Liver (tissue), 9 donors: ENCODE measurements around the gene EPX. TPM values are rescaled to one million over a fixed set of nuclear protein-coding genes. Genes with fewer than 3 reads are reported as not detected.

Source experiments
- DNase-seq: peaks from one replicate; pipeline ENCODE4 v3.0.0-alpha.2; 2017; ENCODE audit warnings: low spot score
- H3K27ac ChIP-seq, 2 donors: one replicate each; pipeline ENCODE4 v1.7.0; 2013; ENCODE audit warnings: inconsistent platforms in 2 of 2, low read length in 2 of 2, control low read depth in 1 of 2, low read depth in 1 of 2, mild to moderate bottlenecking in 1 of 2
- H3K27me3 ChIP-seq, 4 donors: one replicate each; pipeline versions ENCODE4 v1.6.1 to v1.7.0; 2013; ENCODE audit warnings: low read length in 3 of 4, inconsistent platforms in 1 of 4, mild to moderate bottlenecking in 1 of 4, moderate library complexity in 1 of 4; ENCODE audit not compliant: control insufficient read depth in 4 of 4, insufficient read depth in 4 of 4
- H3K36me3 ChIP-seq, 4 donors: one replicate each; pipeline versions ENCODE4 v1.6.1 to v1.7.0; 2013; ENCODE audit warnings: low read length in 3 of 4, mild to moderate bottlenecking in 3 of 4, low read depth in 1 of 4, moderate library complexity in 1 of 4; ENCODE audit not compliant: control insufficient read depth in 4 of 4, insufficient read depth in 3 of 4
- H3K4me1 ChIP-seq, 4 donors: one replicate each; pipeline versions ENCODE4 v1.6.1 to v1.7.0; 2013; ENCODE audit warnings: low read length in 3 of 4, mild to moderate bottlenecking in 3 of 4, moderate library complexity in 1 of 4; ENCODE audit not compliant: control insufficient read depth in 4 of 4, insufficient read depth in 4 of 4
- H3K4me3 ChIP-seq, 3 donors: one replicate each; pipeline versions ENCODE4 v1.6.1 to v1.7.0; 2013; ENCODE audit warnings: low read length in 3 of 3, control low read depth in 1 of 3, low read depth in 1 of 3, mild to moderate bottlenecking in 1 of 3
- H3K9ac ChIP-seq, 2 donors: one replicate each; pipeline ENCODE4 v1.7.0; 2013; ENCODE audit warnings: low read length in 2 of 2, mild to moderate bottlenecking in 2 of 2, moderate library complexity in 2 of 2, control low read depth in 1 of 2, low read depth in 1 of 2
- H3K9me3 ChIP-seq, 4 donors: one replicate each; pipeline versions ENCODE4 v1.6.1 to v1.7.0; 2013; ENCODE audit warnings: low read length in 3 of 4; ENCODE audit not compliant: control insufficient read depth in 4 of 4
- CTCF ChIP-seq: fragments of 150-350 bp; IDR thresholded peaks from 2 replicates; pipeline ENCODE4 v1.5.1; 2017; ENCODE audit warnings: improper control_type of control experiment, low read depth, low read length; ENCODE audit not compliant: missing input control
- FOXA2 ChIP-seq: IDR thresholded peaks from 2 replicates; pipeline ENCODE4 v1.6.1; 2016; ENCODE audit warnings: antibody characterized with exemption
- GABPA ChIP-seq, 2 donors: IDR thresholded peaks in 1 of 2; conservative IDR thresholded peaks in 1 of 2; 2 replicates each; pipeline ENCODE4 v1.6.1; 2016; ENCODE audit warnings: antibody characterized with exemption in 2 of 2, mild to moderate bottlenecking in 1 of 2, moderate library complexity in 1 of 2
- HNF4A ChIP-seq, 2 donors: conservative IDR thresholded peaks; 2 replicates each; pipeline ENCODE4 v1.6.1; 2016; ENCODE audit warnings: antibody characterized with exemption in 2 of 2, mild to moderate bottlenecking in 2 of 2
- HNF4G ChIP-seq: IDR thresholded peaks from 2 replicates; pipeline ENCODE4 v1.6.1; 2016; ENCODE audit warnings: antibody characterized with exemption
- NR2F2 ChIP-seq: IDR thresholded peaks from 2 replicates; pipeline ENCODE4 v1.6.1; 2016; ENCODE audit warnings: antibody characterized with exemption
- RAD21 ChIP-seq, 2 donors: IDR thresholded peaks; 2 replicates each; pipeline ENCODE4 v1.6.1; 2016; ENCODE audit warnings: antibody characterized with exemption in 2 of 2, mild to moderate bottlenecking in 2 of 2
- REST ChIP-seq: IDR thresholded peaks from 2 replicates; pipeline ENCODE4 v1.6.1; 2016; ENCODE audit warnings: antibody characterized with exemption, mild to moderate bottlenecking
- RXRA ChIP-seq, 2 donors: IDR thresholded peaks; 2 replicates each; pipeline ENCODE4 v1.6.1; 2017 to 2018; ENCODE audit warnings: antibody characterized with exemption in 2 of 2, mild to moderate bottlenecking in 1 of 2
- SP1 ChIP-seq: IDR thresholded peaks from 2 replicates; pipeline ENCODE4 v1.6.1; 2018; ENCODE audit warnings: antibody characterized with exemption, mild to moderate bottlenecking
- TAF1 ChIP-seq: conservative IDR thresholded peaks from 2 replicates; pipeline ENCODE4 v1.6.1; 2016; ENCODE audit warnings: antibody characterized with exemption, mild to moderate bottlenecking
- YY1 ChIP-seq: IDR thresholded peaks from 2 replicates; pipeline ENCODE4 v1.6.1; 2016; ENCODE audit warnings: antibody characterized with exemption, mild to moderate bottlenecking
- ZBTB33 ChIP-seq: IDR thresholded peaks from 2 replicates; pipeline ENCODE4 v1.6.1; 2016; ENCODE audit warnings: antibody characterized with exemption
- WGBS: extraction: QIAGEN DNeasy Blood & Tissue Kit; methylation state at CpG from one replicate; pipeline ENCODE4 v1.1.7; 2013; 5-methylcytosine and 5-hydroxymethylcytosine counted together
- polyA plus RNA-seq, 2 donors: library from polyadenylated mRNA; stranded (reverse) in 1 of 2; unstranded in 1 of 2; fragments of 200-250 nt in 1 of 2; fragments of >200 nt in 1 of 2; fragmentation: Nextera tagmentation in 1 of 2; extraction: Ambion mirVana in 1 of 2; gene quantifications; one replicate each; pipeline versions ENCODE4 v1.2.1 to v1.2.3, GENCODE V29; 2013 to 2015
- total RNA-seq, 2 donors: library from RNA; depleted of rRNA; stranded (reverse); fragments of >200 nt; gene quantifications; one replicate each; pipeline ENCODE4 v1.2.3, GENCODE V29; 2014
- TF ChIP-seq, protein P1 (sequence below): IDR thresholded peaks from 2 replicates; pipeline ENCODE4 v1.6.1; 2016; ENCODE audit warnings: antibody characterized with exemption
- TF ChIP-seq, protein P2 (sequence below): IDR thresholded peaks from 2 replicates; pipeline ENCODE4 v1.6.1; 2016; ENCODE audit warnings: antibody characterized with exemption
- donor health status: healthy.
- donor health status: healthy.
- donor health status: healthy.
- donor health status: healthy.
- donor health status: healthy.

The EPX gene
- total and polyA plus RNA-seq, 4 donors = 0.09 to 10.0 TPM; not detected in 2

- Histone ChIP-seq H3K4me1 (no peaks in the 10 kb centered on the region), H3K36me3 (peaks cover 2 to 34% (median 9%) of the 10 kb centered on the region in 4 donors), H3K9ac (no peak overlapping the region), H3K9me3 (no peaks in the 10 kb centered on the region), H3K4me3 (no peak overlapping the region), H3K27me3 (no peaks in the 10 kb centered on the region), H3K27ac (no peak overlapping the region)
- TF ChIP-seq FOXA2 = no peak
- WGBS = 98% methylated on average over 5 of the region's 5 CpGs
- DNase-seq = no peak
Measured at GRCh38 chr17:58204796-58205195, 12.3 kb downstream of the EPX start.

DNA sequence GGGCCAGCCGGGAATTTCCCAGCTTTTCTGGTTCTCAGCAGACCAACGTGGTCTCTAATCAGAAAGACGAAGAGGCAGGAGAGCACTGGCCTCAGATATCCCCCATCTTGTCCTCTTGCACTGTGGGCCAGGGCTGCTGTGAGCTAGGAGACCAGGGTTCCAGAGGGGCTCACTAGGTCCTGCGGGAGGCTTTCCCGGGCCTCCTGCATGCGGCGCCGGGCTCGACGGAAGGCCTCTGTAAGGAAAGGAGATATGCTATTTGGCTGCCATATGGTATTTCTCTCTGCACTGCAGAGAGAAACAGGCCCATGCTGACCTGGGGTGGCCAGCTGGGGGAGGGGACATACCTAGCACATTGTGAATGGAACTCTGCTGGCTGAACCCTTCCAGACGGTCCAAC lies 13.4 kb downstream of the EPX start:
- no peak for DNase-seq
- Histone ChIP-seq H3K27me3 (no peaks in the 10 kb centered on the region), H3K4me1 (no peaks in the 10 kb centered on the region), H3K9ac (no peak overlapping the region), H3K27ac (no peak overlapping the region), H3K4me3 (no peak overlapping the region), H3K36me3 (peaks cover 2 to 45% (median 16%) of the 10 kb centered on the region in 4 donors), H3K9me3 (no peaks in the 10 kb centered on the region)
- TF ChIP-seq, protein P1, sequence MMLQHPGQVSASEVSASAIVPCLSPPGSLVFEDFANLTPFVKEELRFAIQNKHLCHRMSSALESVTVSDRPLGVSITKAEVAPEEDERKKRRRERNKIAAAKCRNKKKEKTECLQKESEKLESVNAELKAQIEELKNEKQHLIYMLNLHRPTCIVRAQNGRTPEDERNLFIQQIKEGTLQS = no peak
- no peak for TF ChIP-seq REST
- no peak for TF ChIP-seq GABPA (IDR thresholded peaks at IDR 0.05 in 1 of 2, conservative IDR thresholded peaks at IDR 0.05 in 1 of 2)
- TF ChIP-seq NR2F2 = no peak
- no peak for TF ChIP-seq ZBTB33
- no peak for TF ChIP-seq HNF4G
- TF ChIP-seq, protein P2, sequence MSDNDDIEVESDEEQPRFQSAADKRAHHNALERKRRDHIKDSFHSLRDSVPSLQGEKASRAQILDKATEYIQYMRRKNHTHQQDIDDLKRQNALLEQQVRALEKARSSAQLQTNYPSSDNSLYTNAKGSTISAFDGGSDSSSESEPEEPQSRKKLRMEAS = no peak
- 94% methylated on average over 11 of the region's 11 CpGs for WGBS

GRCh38 chr17:58207451-58207850 lies 14.9 kb downstream of the EPX start:
- Histone ChIP-seq H3K4me1 (no peaks in the 10 kb centered on the region), H3K9me3 (no peaks in the 10 kb centered on the region), H3K36me3 (peaks cover 2 to 51% (median 24%) of the 10 kb centered on the region in 4 donors), H3K27ac (no peak overlapping the region), H3K27me3 (no peaks in the 10 kb centered on the region), H3K9ac (no peak overlapping the region), H3K4me3 (no peak overlapping the region)
- WGBS = 94% methylated on average over 3 of the region's 3 CpGs
- no peak for DNase-seq
- TF ChIP-seq TAF1 = no peak
- TF ChIP-seq NR2F2 = no peak
- TF ChIP-seq, protein P2 = no peak
- TF ChIP-seq RAD21 (IDR thresholded peaks at IDR 0.05) = no peak
- no peak for TF ChIP-seq REST
- no peak for TF ChIP-seq YY1
- no peak for TF ChIP-seq CTCF
- no peak for TF ChIP-seq SP1
- TF ChIP-seq RXRA (IDR thresholded peaks at IDR 0.05) = no peak
- no peak for TF ChIP-seq HNF4A (conservative IDR thresholded peaks at IDR 0.05)
- TF ChIP-seq, protein P1 = no peak
